HG03159 (cell line): ENCODE data around the gene SLC22A13.

Experiments used
- ATAC-seq: cut with Tn5 transposase; IDR thresholded peaks from one replicate; pipeline ENCODE4 v1.9.1; 2021; ENCODE audit warnings: mild to moderate bottlenecking, moderate library complexity; ENCODE audit not compliant: unreplicated experiment

The SLC22A13 gene

GRCh38 chr3:38325256-38325655, 59.6 kb downstream of the SLC22A13 start:
- no peak for ATAC-seq

DNA sequence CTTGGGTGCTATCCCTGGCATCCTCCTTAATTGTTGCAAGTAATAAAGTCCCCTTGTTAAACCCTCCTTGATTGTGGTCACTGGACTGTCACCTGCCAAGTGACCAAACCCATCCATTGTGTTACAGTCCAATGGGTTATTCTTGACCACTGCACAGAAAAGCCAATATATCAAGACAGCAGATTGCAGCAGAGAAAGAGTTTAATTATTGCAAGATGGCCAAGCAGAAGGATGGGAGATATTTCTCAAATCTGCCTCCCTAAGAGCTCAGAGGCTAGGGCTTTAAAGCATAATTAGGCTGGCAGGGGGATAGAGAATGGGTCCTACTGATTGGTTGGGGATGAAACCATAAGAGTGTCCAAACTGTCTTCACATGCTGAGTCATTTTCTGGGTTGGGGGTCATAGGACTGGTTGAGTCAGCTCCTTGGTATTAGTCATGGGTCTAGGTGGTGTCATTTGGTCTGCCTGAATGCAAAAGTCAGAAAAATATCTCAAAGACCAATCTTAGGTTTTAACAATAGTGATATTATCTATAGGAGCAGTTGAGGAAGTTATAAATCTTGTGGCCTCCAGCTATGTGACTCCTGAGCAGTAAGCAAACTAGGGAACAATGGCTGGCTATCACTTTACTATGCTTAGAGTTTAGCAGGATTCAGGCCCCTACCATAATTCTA, 61.9 kb downstream of the SLC22A13 start:
- ATAC-seq, result no peak
